IMR-90 (cell line): ENCODE data around the gene MEN1. TPM values are rescaled to one million over a fixed set of nuclear protein-coding genes. Genes with fewer than 3 reads are reported as not detected.

Experiments used
- ATAC-seq: fragments of 200-7000 bp; cut with Tn5 transposase; 2 replicates; pipeline ENCODE4 v1.9.1; 2020; ENCODE audit warnings: low read depth, mild to moderate bottlenecking, moderate library complexity
- BruUV-seq: library from RNA; stranded (reverse); fragments of 400-500 nt; replicated peaks from 2 replicates; lab custom pipeline; 2021; lab: Mats Ljungman, UMichigan
- CTCF ChIA-PET: fragments of 300-600 bp; formaldehyde crosslinking; extraction: SDS; loops from one replicate; lab custom pipeline; 2021; ENCODE audit warnings: antibody characterized with exemption; lab: Yijun Ruan, JAX
- POLR2A ChIA-PET: fragments of 300-600 bp; sonication (Branson Sonifier 250); formaldehyde crosslinking; loops from one replicate; lab custom pipeline; 2022; ENCODE audit warnings: antibody characterized with exemption; ENCODE audit not compliant: unreplicated experiment; lab: Charles Lee
- DNase-seq: peaks from one replicate; pipeline ENCODE4 v3.0.0; 2013
- H2AFZ ChIP-seq: replicated peaks from 2 replicates; pipeline ENCODE3; 2013; ENCODE audit warnings: low read length, mild to moderate bottlenecking; ENCODE audit not compliant: poor library complexity
- H2AK5ac ChIP-seq: 2 replicates; pipeline ENCODE4 v1.6.1; 2013; ENCODE audit warnings: low read depth, low read length, inconsistent platforms
- H2AK9ac ChIP-seq: replicated peaks from 2 replicates; pipeline ENCODE3; 2013; ENCODE audit warnings: mild to moderate bottlenecking, low read depth, low read length, moderate library complexity; ENCODE audit not compliant: poor library complexity
- H2BK120ac ChIP-seq: 2 replicates; pipeline ENCODE4 v1.6.1; 2013; ENCODE audit warnings: low read depth, low read length, inconsistent platforms
- H2BK15ac ChIP-seq: 3 replicates; pipeline ENCODE4 v1.6.1; 2013; ENCODE audit warnings: low read depth, low read length, inconsistent platforms
- H2BK20ac ChIP-seq: 2 replicates; pipeline ENCODE4 v1.6.1; 2013; ENCODE audit warnings: low read depth, mild to moderate bottlenecking, inconsistent platforms, low read length, moderate library complexity
- H2BK5ac ChIP-seq: 2 replicates; pipeline ENCODE4 v1.6.1; 2013; ENCODE audit warnings: mild to moderate bottlenecking, low read depth, low read length, inconsistent platforms; ENCODE audit not compliant: poor library complexity, severe bottlenecking
- H3K14ac ChIP-seq: replicated peaks from 2 replicates; pipeline ENCODE4 v1.6.1; 2013; ENCODE audit warnings: low read depth, low read length, inconsistent platforms
- H3K18ac ChIP-seq: 2 replicates; pipeline ENCODE4 v1.6.1; 2013; ENCODE audit warnings: low read depth, low read length, control low read depth
- H3K23ac ChIP-seq: 2 replicates; pipeline ENCODE4 v1.6.1; 2013; ENCODE audit warnings: low read depth, low read length, inconsistent platforms
- H3K27ac ChIP-seq: 2 replicates; pipeline ENCODE4 v1.5.1; 2013; ENCODE audit warnings: mild to moderate bottlenecking, control low read depth, low read length; ENCODE audit not compliant: insufficient read depth
- H3K27me3 ChIP-seq: 2 replicates; pipeline ENCODE4 v1.6.1; 2013; ENCODE audit warnings: low read length; ENCODE audit not compliant: control insufficient read depth, insufficient read depth
- H3K36me3 ChIP-seq: 2 replicates; pipeline ENCODE4 v1.6.1; 2013; ENCODE audit warnings: low read length, mixed read lengths; ENCODE audit not compliant: control insufficient read depth, insufficient read depth
- H3K4ac ChIP-seq: 2 replicates; pipeline ENCODE4 v1.6.1; 2013; ENCODE audit warnings: low read depth, low read length, inconsistent platforms
- H3K4me1 ChIP-seq: 2 replicates; pipeline ENCODE4 v1.6.1; 2013; ENCODE audit warnings: low read length, mixed read lengths; ENCODE audit not compliant: control insufficient read depth, insufficient read depth
- H3K4me2 ChIP-seq: 2 replicates; pipeline ENCODE4 v1.6.1; 2013; ENCODE audit warnings: low read depth, mild to moderate bottlenecking, control low read depth, low read length, moderate library complexity
- H3K4me3 ChIP-seq: 2 replicates; pipeline ENCODE4 v1.5.1; 2013; ENCODE audit warnings: low read depth, mild to moderate bottlenecking, control low read depth, low read length, moderate library complexity; ENCODE audit not compliant: insufficient read depth
- H3K56ac ChIP-seq: 2 replicates; pipeline ENCODE4 v1.6.1; 2013; ENCODE audit warnings: low read length, inconsistent platforms; ENCODE audit not compliant: insufficient read depth; ENCODE audit errors: extremely low read depth
- H3K79me1 ChIP-seq, 2 experiments: 2 replicates each; pipeline ENCODE4 v1.6.1; 2013; ENCODE audit warnings: low read length in 2 of 2, inconsistent platforms in 1 of 2, low read depth in 1 of 2
- H3K9ac ChIP-seq: 2 replicates; pipeline ENCODE4 v1.6.1; 2013; ENCODE audit warnings: low read depth, low read length, control low read depth
- H3K9me1 ChIP-seq: 2 replicates; pipeline ENCODE4 v1.6.1; 2013; ENCODE audit warnings: low read length, inconsistent platforms; ENCODE audit not compliant: insufficient read depth
- H3K9me3 ChIP-seq: 2 replicates; pipeline ENCODE4 v1.6.1; 2013; ENCODE audit warnings: low read length; ENCODE audit not compliant: control insufficient read depth, insufficient read depth
- H4K20me1 ChIP-seq: 2 replicates; pipeline ENCODE4 v1.6.1; 2013; ENCODE audit warnings: low read length, inconsistent platforms; ENCODE audit not compliant: insufficient read depth
- H4K5ac ChIP-seq: 2 replicates; pipeline ENCODE4 v1.6.1; 2013; ENCODE audit warnings: mild to moderate bottlenecking, low read depth, low read length, control low read depth
- H4K8ac ChIP-seq, 2 experiments: 2 replicates each; pipeline ENCODE4 v1.6.1; 2013; ENCODE audit warnings: low read depth in 2 of 2, low read length in 2 of 2, control low read depth in 1 of 2, inconsistent platforms in 1 of 2
- H4K91ac ChIP-seq: 2 replicates; pipeline ENCODE4 v1.6.1; 2013; ENCODE audit warnings: low read depth, low read length, inconsistent platforms; ENCODE audit not compliant: insufficient read depth
- BHLHE40 ChIP-seq: fragments of 150-350 bp; IDR thresholded peaks from 2 replicates; pipeline ENCODE4 v1.6.1; 2016; ENCODE audit warnings: mild to moderate bottlenecking, low read depth, low read length
- CEBPB ChIP-seq: IDR thresholded peaks from 2 replicates; pipeline ENCODE4 v1.6.1; 2012; ENCODE audit warnings: low read depth, low read length, improper control_type of control experiment
- CHD1 ChIP-seq: IDR thresholded peaks from 2 replicates; pipeline ENCODE4 v1.6.1; 2012; ENCODE audit warnings: low read depth, low read length, improper control_type of control experiment
- FOS ChIP-seq: fragments of 150-350 bp; IDR thresholded peaks from 2 replicates; pipeline ENCODE4 v1.6.1; 2016; ENCODE audit warnings: low read depth, low read length
- MAFK ChIP-seq: IDR thresholded peaks from 2 replicates; pipeline ENCODE4 v1.6.1; 2012; ENCODE audit warnings: low read depth, low read length, improper control_type of control experiment
- MAZ ChIP-seq: IDR thresholded peaks from 2 replicates; pipeline ENCODE4 v1.6.1; 2012; ENCODE audit warnings: low read depth, mild to moderate bottlenecking, low read length, improper control_type of control experiment, moderate library complexity, borderline replicate concordance
- MXI1 ChIP-seq: IDR thresholded peaks from 2 replicates; pipeline ENCODE4 v1.6.1; 2012; ENCODE audit warnings: low read depth, mild to moderate bottlenecking, low read length, moderate library complexity, borderline replicate concordance
- POLR2A ChIP-seq: IDR thresholded peaks from 2 replicates; pipeline ENCODE4 v1.6.1; 2012; ENCODE audit warnings: mild to moderate bottlenecking, low read depth, low read length
- RAD21 ChIP-seq: IDR thresholded peaks from 2 replicates; pipeline ENCODE4 v1.6.1; 2012; ENCODE audit warnings: low read length, improper control_type of control experiment
- RCOR1 ChIP-seq: IDR thresholded peaks from 2 replicates; pipeline ENCODE4 v1.6.1; 2012; ENCODE audit warnings: mild to moderate bottlenecking, low read length, improper control_type of control experiment; ENCODE audit not compliant: insufficient replicate concordance
- RFX5 ChIP-seq: IDR thresholded peaks from 2 replicates; pipeline ENCODE4 v1.8.0; 2012; ENCODE audit warnings: low read depth, mild to moderate bottlenecking, low read length, moderate library complexity
- SMC3 ChIP-seq: fragments of 150-350 bp; IDR thresholded peaks from 2 replicates; pipeline ENCODE4 v1.6.1; 2016; ENCODE audit warnings: low read depth, mild to moderate bottlenecking, antibody characterized with exemption, low read length, moderate library complexity
- WGBS, 2 experiments: methylation state at CpG; one replicate each; pipeline versions ENCODE4 v1.1.5 to v1.1.7; 2013; ENCODE audit warnings: missing lambda C conversion rate in 2 of 2; ENCODE audit not compliant: insufficient read length in 1 of 2; ENCODE audit errors: extremely low coverage in 2 of 2; 5-methylcytosine and 5-hydroxymethylcytosine counted together
- dilution Hi-C: fragments of 300-500 bp; cut with HindIII; formaldehyde crosslinking; loops from one replicate; pipeline ENCODE4 v1.14.3; 2018; ENCODE audit warnings: low sequenced_read_pairs; ENCODE audit not compliant: unreplicated experiment
- in situ Hi-C: fragments of 300-500 bp; cut with MboI; formaldehyde crosslinking; loops from 3 replicates; pipeline ENCODE4 v1.14.3; 2019; ENCODE audit warnings: low sequenced_read_pairs, inconsistent platforms, mixed read lengths
- intact Hi-C: fragments of 100-400 bp; cut with micrococcal nuclease; formaldehyde crosslinking; loops from 2 replicates; pipeline ENCODE4 v1.10.0; 2022
- polyA plus RNA-seq, 3 experiments: library from polyadenylated mRNA; depleted of rRNA; stranded (reverse); fragments of >200 nt; gene quantifications; 2 replicates each; pipeline ENCODE4 v1.2.3, GENCODE V29; 2012; ENCODE audit warnings: low replicate concordance in 1 of 3
- total RNA-seq: library from RNA; depleted of rRNA; stranded (reverse); fragments of >200 nt; gene quantifications from 2 replicates; pipeline ENCODE4 v1.2.3, GENCODE V29; 2012
- TF ChIP-seq, protein P1 (sequence below): fragments of 150-350 bp; IDR thresholded peaks from 2 replicates; pipeline ENCODE4 v1.6.1; 2017; ENCODE audit warnings: mild to moderate bottlenecking, antibody characterized with exemption, low read length, low read depth
- TF ChIP-seq, protein P2 (sequence below): conservative IDR thresholded peaks from 2 replicates; pipeline ENCODE4 v1.5.1; 2012; ENCODE audit warnings: mild to moderate bottlenecking, low read depth, low read length, improper control_type of control experiment

Gene MEN1
- total and polyA plus RNA-seq, 2 of the 4 experiments (the other 2 are of a cell fraction): 8.8 to 35.7 TPM

DNA sequence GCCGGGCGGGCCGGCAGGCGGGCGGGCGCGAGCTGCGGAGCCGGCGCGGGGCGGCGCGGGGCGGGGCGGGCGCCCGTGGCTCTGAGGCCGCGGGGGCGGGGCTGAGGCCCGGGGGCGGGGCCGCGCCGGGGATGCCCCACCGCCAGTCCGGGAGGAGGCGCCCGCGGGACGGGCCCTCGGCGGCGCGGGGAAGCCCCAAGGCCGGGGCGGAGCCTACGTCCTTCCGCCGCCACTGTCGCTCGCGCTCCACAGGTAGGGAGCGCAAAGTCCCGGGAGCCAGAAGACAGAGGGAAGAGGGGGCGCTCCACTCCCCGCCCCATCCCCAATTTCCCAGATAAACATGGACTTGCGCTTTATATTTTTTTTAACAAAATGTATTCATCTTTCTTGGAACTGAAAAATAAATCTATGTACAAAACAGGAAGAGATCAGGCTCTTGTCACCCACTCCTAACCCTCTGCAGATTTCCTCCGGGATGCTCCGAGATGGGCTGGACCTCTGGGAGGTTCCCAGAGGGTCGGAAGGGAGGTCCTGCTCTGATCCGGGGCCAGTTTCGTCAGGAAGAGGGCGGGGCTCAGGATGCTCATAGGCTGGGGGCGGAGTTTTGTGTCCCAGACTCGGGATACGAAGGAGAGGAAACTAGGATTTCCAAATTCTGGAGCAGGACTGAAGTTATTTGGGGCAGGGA, 7.0 kb downstream of the MEN1 start, which contains the start of gene MAP4K2:
Gene MAP4K2 (minus strand): TSS at position 57 of the 688 bp plus-strand sequence. CDS start 65 bp downstream, outside the sequence.
- H3K4ac ChIP-seq: peak within 1 kb of the TSS; percentile 56
- H3K4me1 ChIP-seq: peaks cover 10% of the 10 kb centered on the region
- peak within 1 kb of the TSS; percentile 84 for H3K4me3 ChIP-seq
- peak within 1 kb of the TSS; percentile 1 for H2BK5ac ChIP-seq
- no peaks in the 10 kb centered on the region for H3K27me3 ChIP-seq
- no peak within 1 kb of the TSS for H2BK15ac ChIP-seq
- no peaks in the 10 kb centered on the region for H3K9me3 ChIP-seq
- peak within 1 kb of the TSS; percentile 96 for H2AFZ ChIP-seq
- no peak within 1 kb of the TSS for H2BK120ac ChIP-seq
- peaks cover 16% of the 10 kb centered on the region for H3K9me1 ChIP-seq
- CTCF ChIA-PET: interaction anchor here (1.0 kb wide), 1 partner anchor 21 kb away, joined by 3 read pairs; no protein-coding TSS in a partner anchor
- peak within 1 kb of the TSS; percentile 27 for H3K27ac ChIP-seq
- in situ Hi-C loops (no loop called here), dilution Hi-C loops (no loop called here), intact Hi-C loops (loop anchor here (2.0 kb wide), 1 partner anchor 25 kb away; the partner anchor contains the start of gene SF1)
- 0 out of 2 replicates have a peak within 1 kb of the TSS, but pooled peaks have one; percentile 12 for H3K23ac ChIP-seq
- peak within 1 kb of the TSS; percentile 92 for H2AK9ac ChIP-seq
- H4K20me1 ChIP-seq: no peaks in the 10 kb centered on the region
- peaks cover 36% of the 10 kb centered on the region for H3K36me3 ChIP-seq
- H2AK5ac ChIP-seq: peak within 1 kb of the TSS; percentile 58; the same call in 1 of the 2 replicates
- H3K9ac ChIP-seq: peak within 1 kb of the TSS; percentile 67
- 0% methylated on average over 18 of the region's 58 CpGs; no CpG with 5 or more reads in 1 of the 2 experiments for WGBS, 2 experiments
- H3K79me1 ChIP-seq: peaks cover 4 to 29% of the 10 kb centered on the region in 2 experiments; a peak in 3 of 4 replicates
- DNase-seq (peak; percentile 68), ATAC-seq (peak; percentile 97)
- peak within 1 kb of the TSS; percentile 96 for H3K4me2 ChIP-seq
- peak within 1 kb of the TSS; percentile 40 for H4K5ac ChIP-seq
- peak within 1 kb of the TSS; percentile 52 to 63; a peak in 3 of 4 replicates for H4K8ac ChIP-seq
- no TSS peak for BruUV-seq
- no peak within 1 kb of the TSS for H2BK20ac ChIP-seq
- peak within 1 kb of the TSS; percentile 42 for H3K56ac ChIP-seq
- H3K18ac ChIP-seq: 0 out of 2 replicates have a peak within 1 kb of the TSS, but pooled peaks have one; percentile 3
- POLR2A ChIA-PET: interaction anchor here (0.5 to 0.6 kb wide), 2 partner anchors 7 to 74 kb away, joined by 5 to 6 read pairs; no protein-coding TSS in a partner anchor
- peak within 1 kb of the TSS; percentile 56 for H3K14ac ChIP-seq
- peak within 1 kb of the TSS; percentile 37; the same call in 1 of the 2 replicates for H4K91ac ChIP-seq
- TF ChIP-seq CEBPB: peak; percentile 45
- peak; percentile 69 for TF ChIP-seq POLR2A
- peak; percentile 40; the same call in 1 of the 2 replicates for TF ChIP-seq MAZ
- TF ChIP-seq MAFK: no peak
- TF ChIP-seq SMC3: no peak
- no peak for TF ChIP-seq MXI1
- TF ChIP-seq RAD21: 0 out of 2 replicates have a peak, but pooled peaks have one; percentile 20
- TF ChIP-seq, protein P1, sequence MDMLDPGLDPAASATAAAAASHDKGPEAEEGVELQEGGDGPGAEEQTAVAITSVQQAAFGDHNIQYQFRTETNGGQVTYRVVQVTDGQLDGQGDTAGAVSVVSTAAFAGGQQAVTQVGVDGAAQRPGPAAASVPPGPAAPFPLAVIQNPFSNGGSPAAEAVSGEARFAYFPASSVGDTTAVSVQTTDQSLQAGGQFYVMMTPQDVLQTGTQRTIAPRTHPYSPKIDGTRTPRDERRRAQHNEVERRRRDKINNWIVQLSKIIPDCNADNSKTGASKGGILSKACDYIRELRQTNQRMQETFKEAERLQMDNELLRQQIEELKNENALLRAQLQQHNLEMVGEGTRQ: no peak
- TF ChIP-seq BHLHE40: no peak
- no peak for TF ChIP-seq FOS
- TF ChIP-seq RCOR1: no peak
- TF ChIP-seq RFX5: no peak
- no peak for TF ChIP-seq CHD1
- TF ChIP-seq, protein P2, sequence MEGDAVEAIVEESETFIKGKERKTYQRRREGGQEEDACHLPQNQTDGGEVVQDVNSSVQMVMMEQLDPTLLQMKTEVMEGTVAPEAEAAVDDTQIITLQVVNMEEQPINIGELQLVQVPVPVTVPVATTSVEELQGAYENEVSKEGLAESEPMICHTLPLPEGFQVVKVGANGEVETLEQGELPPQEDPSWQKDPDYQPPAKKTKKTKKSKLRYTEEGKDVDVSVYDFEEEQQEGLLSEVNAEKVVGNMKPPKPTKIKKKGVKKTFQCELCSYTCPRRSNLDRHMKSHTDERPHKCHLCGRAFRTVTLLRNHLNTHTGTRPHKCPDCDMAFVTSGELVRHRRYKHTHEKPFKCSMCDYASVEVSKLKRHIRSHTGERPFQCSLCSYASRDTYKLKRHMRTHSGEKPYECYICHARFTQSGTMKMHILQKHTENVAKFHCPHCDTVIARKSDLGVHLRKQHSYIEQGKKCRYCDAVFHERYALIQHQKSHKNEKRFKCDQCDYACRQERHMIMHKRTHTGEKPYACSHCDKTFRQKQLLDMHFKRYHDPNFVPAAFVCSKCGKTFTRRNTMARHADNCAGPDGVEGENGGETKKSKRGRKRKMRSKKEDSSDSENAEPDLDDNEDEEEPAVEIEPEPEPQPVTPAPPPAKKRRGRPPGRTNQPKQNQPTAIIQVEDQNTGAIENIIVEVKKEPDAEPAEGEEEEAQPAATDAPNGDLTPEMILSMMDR: peak; percentile 38; the same call in 1 of the 2 replicates
